Urinary bladder (tissue), 4 donors: ENCODE data around the gene SORBS1. TPM values are rescaled to one million over a fixed set of nuclear protein-coding genes. Genes with fewer than 3 reads are reported as not detected.

Source experiments
- DNase-seq: peaks from one replicate; pipeline ENCODE4 v3.0.0-alpha.2; 2015; ENCODE audit errors: extremely low spot score
- H3K27ac ChIP-seq: one replicate; pipeline ENCODE4 v1.5.1; 2013; ENCODE audit warnings: low read depth, mild to moderate bottlenecking, moderate library complexity
- H3K36me3 ChIP-seq: one replicate; pipeline ENCODE4 v1.6.1; 2013; ENCODE audit warnings: mild to moderate bottlenecking, moderate library complexity; ENCODE audit not compliant: insufficient read depth
- H3K4me1 ChIP-seq: one replicate; pipeline ENCODE4 v1.6.1; 2013; ENCODE audit warnings: mild to moderate bottlenecking, moderate library complexity; ENCODE audit not compliant: insufficient read depth
- H3K4me3 ChIP-seq: one replicate; pipeline ENCODE4 v1.5.1; 2013; ENCODE audit warnings: low read depth, low read length
- WGBS: extraction: QIAGEN DNeasy Blood & Tissue Kit; methylation state at CpG from one replicate; pipeline ENCODE4 v1.1.7; 2013; 5-methylcytosine and 5-hydroxymethylcytosine counted together
- polyA plus RNA-seq: library from polyadenylated mRNA; stranded (reverse); fragments of 200-250 nt; gene quantifications from one replicate; pipeline ENCODE4 v1.2.3, GENCODE V29; 2013
- total RNA-seq: library from RNA; depleted of rRNA; stranded (reverse); fragments of >200 nt; gene quantifications from one replicate; pipeline ENCODE4 v1.2.3, GENCODE V29; 2014
- donor health status: healthy with polysubstance abuse.
- donor health status: healthy.

SORBS1 gene
- total RNA-seq (297 TPM), polyA plus RNA-seq (697 TPM)

DNA sequence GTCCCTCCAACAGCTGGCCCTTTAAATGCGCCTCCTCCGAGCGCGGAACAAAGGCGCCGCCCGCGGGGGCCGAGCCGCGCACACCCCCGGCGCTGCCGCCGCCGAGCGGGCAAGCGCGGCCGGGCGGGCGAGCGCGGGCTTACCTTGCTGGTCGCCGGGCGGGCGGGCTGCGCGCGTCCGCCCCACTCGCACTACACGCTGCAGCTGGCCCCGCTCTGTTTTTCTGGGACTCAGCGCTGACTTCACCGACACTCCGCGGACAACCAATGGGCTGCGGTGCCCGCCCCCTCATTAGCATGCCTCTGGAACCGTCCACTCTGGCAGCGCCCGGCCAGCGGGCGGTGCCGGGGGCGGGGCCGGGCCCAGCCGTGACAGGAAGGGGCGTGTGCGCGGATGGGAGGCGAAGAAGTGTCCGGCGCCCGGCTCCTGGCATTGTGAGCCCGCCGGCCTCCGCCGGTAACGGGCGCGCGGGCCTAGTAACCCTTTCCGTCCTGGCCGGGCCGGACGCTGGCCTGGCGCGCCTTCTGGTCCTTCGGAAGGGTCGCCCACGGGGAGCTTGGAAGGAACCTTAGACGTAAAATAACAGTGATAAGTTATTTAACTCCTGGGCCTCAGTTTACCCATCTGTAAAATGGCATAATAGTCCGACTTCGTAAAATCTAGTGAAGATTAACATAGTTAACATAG, at the start of gene SORBS1:
SORBS1 (minus strand) TSS at position 195 of the 687 bp plus-strand sequence. CDS start 120,236 bp downstream, outside the sequence.
- peak; percentile 89 for DNase-seq
- WGBS, result 1% methylated on average over 77 of the region's 77 CpGs
- Histone ChIP-seq H3K27ac (peak within 1 kb of the TSS; percentile 86), H3K36me3 (no peaks in the 10 kb centered on the region), H3K4me3 (peak within 1 kb of the TSS; percentile 84), H3K4me1 (no peaks in the 10 kb centered on the region)

DNA sequence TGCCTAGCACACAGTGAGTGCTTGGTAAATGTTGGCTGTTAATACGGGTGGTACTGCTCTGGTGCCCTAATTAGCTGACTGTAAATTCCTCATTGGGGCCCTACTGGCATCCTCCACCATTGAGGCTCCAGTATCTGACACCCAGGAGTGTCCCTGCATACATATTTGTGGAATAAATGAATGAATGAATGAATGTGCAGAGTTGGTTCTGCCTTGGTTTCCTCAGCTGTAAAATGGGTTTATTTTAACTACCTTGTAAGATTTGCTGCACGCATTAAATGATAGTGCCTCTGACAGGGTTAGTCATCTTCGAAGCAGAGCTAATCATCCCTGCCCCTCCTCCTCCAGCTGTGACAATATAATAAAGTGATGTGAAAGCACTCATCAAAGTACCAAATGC, 49.6 kb upstream of the SORBS1 start:
- DNase-seq, result no peak
- peaks cover 5% of the 10 kb centered on the region for H3K36me3 ChIP-seq
- H3K27ac ChIP-seq, result no peak overlapping the region
- 91% methylated on average over 3 of the region's 3 CpGs for WGBS
- H3K4me1 ChIP-seq, result no peaks in the 10 kb centered on the region
- no peak overlapping the region for H3K4me3 ChIP-seq

DNA sequence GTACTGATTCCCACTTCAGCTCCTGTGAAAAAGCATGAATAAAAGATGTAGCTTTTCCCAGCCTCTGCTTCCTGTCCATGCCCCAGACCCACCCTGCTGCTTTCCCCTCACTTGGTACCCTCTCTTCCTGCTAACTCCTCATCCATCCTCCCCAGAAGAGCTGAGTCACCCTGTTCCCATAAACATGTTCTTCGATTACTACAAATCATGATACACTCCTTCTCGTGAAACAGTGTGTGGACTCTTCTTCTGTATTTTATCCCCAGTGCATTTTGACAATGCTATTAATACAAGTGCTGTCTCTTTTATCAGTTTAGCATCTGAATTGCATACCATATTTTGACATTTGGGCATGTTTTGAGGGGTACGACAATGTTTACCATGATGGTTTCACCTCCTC, 45.8 kb upstream of the SORBS1 start:
- no peak overlapping the region for H3K27ac ChIP-seq
- H3K4me3 ChIP-seq, result no peak overlapping the region
- no peaks in the 10 kb centered on the region for H3K4me1 ChIP-seq
- DNase-seq, result no peak
- peaks cover 1% of the 10 kb centered on the region for H3K36me3 ChIP-seq
- WGBS, result 50% methylated on average over 3 of the region's 3 CpGs

DNA sequence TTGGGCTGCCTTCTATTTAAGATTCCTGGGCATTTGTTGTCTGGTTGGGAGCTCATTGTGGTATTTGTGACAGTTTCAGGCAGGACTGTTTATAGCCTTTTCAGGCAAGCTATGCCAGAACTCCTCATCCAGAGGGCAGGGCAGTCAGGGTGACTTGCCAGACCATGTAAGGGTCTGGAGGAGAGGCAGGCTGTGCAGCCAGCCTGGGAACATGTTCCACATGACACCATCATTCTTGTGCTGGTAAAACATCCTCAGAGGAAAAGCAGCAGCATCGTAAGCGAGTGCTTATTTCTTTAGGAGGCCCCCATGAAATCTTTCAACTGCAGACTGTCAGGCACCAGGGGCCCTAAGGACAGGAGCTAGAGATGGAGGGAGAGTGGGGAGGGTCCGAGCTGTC, 44.0 kb upstream of the SORBS1 start:
- H3K36me3 ChIP-seq, result peaks cover under 1% of the 10 kb centered on the region
- H3K27ac ChIP-seq, result peak overlapping the region; percentile 11
- no peak for DNase-seq
- WGBS, result 39% methylated on average over 3 of the region's 3 CpGs
- no peaks in the 10 kb centered on the region for H3K4me1 ChIP-seq
- no peak overlapping the region for H3K4me3 ChIP-seq

DNA sequence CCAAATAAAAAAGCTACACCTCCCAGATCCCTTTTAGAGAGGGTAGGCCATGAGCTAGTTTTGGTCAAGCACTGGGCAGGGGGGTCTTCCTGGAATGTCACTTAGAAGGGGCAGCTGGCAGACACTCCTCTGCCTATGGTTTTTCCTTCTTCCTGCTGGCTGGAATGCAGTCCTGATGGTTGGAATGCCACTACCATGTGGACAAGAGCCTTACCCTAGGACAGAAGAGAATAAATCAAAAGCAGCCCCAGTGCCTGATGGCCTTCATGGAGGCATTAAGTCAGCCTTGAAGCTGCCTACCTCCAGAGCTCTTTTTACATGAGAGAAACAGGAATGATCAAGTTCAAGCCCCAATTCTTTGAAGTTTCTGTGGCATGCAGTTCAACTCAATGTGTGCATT, 43.5 kb upstream of the SORBS1 start:
- H3K36me3 ChIP-seq, result no peaks in the 10 kb centered on the region
- no peaks in the 10 kb centered on the region for H3K4me1 ChIP-seq
- DNase-seq, result no peak
- H3K4me3 ChIP-seq, result no peak overlapping the region
- H3K27ac ChIP-seq, result no peak overlapping the region

DNA sequence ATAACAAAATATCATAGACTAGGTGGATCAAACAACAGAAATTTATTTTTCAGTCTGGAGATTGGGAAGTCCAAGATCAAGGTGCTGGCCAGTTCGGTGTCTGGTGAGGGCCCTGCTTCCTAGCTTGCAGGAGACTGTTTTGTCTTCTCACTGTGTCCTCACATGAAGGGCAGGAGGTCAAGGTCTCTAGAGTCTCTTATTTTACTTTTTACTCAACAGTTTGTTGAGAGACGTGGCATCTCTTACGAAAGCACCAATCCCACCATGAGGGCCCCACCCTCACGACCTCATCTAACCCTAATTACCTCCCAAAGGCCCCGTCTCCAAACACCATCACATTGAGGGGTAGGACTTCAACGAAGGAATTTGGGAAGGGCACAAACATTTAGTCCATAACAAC, 41.2 kb upstream of the SORBS1 start:
- Histone ChIP-seq H3K27ac (no peak overlapping the region), H3K4me3 (no peak overlapping the region), H3K4me1 (no peaks in the 10 kb centered on the region), H3K36me3 (no peaks in the 10 kb centered on the region)
- DNase-seq, result no peak
- 73% methylated on average over 6 of the region's 6 CpGs for WGBS

DNA sequence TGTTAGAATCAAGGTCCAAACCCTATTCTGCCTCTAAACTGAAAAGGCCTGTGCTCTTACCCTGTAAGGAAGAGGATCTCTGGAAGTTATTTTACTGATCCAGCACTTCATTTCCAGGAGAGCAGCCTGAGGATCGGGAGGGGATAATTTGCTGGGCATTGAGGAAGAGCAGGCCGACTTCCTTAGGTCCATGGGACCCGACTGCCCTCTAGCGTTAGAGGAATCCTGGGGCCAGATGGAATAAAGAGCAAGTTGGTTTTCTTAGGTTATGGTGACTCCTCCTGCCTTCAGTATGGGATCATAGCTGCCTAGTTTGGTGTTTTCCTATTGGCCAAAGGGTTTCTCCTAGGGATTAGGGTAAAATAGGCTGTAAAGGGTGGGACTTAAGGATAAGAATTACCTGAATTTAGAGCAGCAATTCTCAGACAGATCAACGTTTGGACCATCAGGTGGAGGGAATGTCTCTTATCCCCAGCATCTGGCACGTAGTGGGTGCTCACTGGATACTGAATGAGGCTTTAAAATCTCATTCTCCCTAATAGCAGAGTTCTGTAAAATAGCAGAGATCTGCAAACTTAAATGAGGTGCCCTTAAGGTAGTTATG, 40.0 kb upstream of the SORBS1 start:
- Histone ChIP-seq H3K27ac (no peak overlapping the region), H3K36me3 (no peaks in the 10 kb centered on the region), H3K4me3 (no peak overlapping the region), H3K4me1 (no peaks in the 10 kb centered on the region)
- WGBS, result 17% methylated on average over 6 of the region's 6 CpGs
- peak; percentile 80 for DNase-seq

DNA sequence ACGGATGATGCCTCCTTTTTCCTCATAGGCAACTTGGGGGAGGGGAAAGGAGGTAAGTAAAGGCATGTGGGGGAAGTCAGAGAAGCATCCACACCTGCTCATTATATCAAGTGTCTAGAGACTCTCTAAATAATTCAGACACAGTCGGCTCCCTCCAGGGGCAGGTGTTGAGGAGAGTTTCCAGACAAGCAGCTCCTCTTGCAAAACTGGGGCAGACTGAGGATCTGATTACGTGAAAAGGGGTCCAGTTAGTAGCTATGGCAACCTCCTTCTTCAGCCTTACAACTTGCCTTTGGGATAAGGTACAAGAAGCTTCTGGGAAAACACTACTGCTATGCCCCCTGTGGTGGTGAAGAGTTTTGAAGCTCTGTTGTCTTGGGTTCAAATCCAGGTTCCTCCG, 39.0 kb upstream of the SORBS1 start:
- H3K4me1 ChIP-seq, result no peaks in the 10 kb centered on the region
- no peak overlapping the region for H3K4me3 ChIP-seq
- no peaks in the 10 kb centered on the region for H3K36me3 ChIP-seq
- no peak overlapping the region for H3K27ac ChIP-seq
- DNase-seq, result no peak
- WGBS, result 76% methylated on average over 4 of the region's 4 CpGs

DNA sequence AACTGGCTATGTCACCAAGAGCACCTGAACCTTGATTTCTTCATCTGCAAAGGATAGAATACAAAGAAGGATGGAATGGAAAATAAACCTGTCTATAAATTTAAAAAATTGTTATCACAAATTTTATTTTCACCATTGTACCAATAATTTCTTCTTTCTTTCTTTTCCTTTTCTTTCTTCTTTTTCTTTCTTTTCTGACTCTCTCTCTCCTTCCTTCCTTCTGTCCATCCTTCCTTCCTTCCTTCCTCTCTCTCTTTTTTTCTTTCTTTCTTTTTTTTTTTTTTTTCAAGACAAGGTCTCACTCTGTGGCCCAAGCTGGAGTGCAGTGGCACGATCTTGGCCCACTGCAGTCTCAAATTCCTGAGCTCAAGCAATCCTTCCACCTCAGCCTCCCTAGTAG, 36.6 kb upstream of the SORBS1 start:
- no peak overlapping the region for H3K27ac ChIP-seq
- no peaks in the 10 kb centered on the region for H3K36me3 ChIP-seq
- no peak overlapping the region for H3K4me3 ChIP-seq
- DNase-seq, result no peak
- H3K4me1 ChIP-seq, result no peaks in the 10 kb centered on the region
- 89% methylated on average over 1 of the region's 1 CpG for WGBS

DNA sequence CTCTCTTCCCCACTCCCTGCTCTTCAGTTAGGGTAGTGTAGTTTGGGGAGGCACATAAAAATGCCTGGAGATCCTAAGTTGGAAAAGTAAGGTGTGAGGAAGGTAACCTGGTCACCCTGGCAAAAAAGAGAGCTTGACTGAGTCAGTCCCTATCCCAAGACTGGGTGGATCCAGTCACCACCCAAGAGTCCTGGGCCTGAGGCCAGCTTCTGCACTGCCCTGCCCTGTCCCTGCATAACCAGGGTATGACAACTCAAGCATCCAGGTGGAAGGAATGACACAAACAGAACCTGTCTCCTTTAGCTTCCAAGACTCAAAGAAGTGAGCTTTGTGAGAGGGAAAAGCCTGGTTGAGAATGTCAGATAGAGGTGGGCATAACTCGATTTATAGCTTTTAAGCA, 26.9 kb upstream of the SORBS1 start:
- no peak overlapping the region for H3K27ac ChIP-seq
- no peak for DNase-seq
- no peak overlapping the region for H3K4me3 ChIP-seq
- WGBS, result 87% methylated on average over 1 of the region's 1 CpG
- no peaks in the 10 kb centered on the region for H3K4me1 ChIP-seq
- no peaks in the 10 kb centered on the region for H3K36me3 ChIP-seq

DNA sequence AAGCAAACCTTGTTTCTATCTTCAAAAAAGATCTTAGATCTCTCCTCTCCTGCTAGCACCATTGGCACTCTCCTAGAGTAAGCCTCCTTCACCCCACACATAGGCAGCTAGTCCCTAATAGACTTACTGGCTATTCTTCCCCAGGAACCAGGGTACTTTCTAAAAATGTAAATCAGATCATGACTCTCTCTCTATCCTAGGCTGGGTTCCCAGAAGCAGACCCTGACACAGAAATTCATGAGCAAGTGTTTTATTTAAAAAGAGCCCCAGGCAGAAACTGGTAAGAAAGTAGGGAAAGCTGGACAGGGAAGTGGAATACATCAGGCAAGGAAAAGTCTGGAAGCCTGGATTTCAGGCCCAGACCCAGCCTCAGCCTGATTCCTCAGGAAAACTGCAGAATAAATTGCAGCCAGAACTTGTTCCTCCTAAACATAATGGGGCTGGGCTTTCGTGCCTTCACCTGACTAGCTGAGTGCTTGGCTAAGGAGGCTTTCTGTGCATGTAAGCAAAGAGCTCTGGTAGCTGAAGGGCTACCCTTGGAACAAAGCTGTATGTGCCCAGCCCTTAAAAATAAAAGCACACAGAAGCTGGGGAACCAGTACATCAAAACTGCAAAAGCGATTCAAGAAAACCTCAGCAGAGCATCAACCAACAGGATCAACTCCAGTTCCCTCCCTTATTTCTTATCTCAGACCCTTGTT, 18.8 kb upstream of the SORBS1 start:
- Histone ChIP-seq H3K4me1 (no peaks in the 10 kb centered on the region), H3K27ac (no peak overlapping the region), H3K4me3 (no peak overlapping the region), H3K36me3 (no peaks in the 10 kb centered on the region)
- no peak for DNase-seq
- 88% methylated on average over 2 of the region's 2 CpGs for WGBS

DNA sequence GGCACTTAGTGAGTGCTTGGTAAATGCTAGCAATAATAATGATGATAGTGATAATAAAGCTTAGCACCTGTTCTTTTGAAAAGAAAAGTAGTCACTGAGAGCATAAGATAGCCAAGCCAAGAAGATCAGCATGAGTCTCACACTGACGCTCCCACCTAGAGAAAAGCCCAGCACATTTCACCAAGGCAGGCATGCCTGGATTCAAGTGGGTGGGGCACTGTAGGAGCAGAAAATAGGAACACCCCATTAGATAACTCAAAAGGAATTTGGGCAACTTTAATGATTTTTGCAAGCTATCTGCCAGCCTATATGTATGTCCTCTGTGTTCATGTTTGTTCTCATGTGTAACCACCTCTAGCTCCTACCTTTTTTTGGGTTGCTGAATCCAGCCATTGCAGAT, 18.1 kb upstream of the SORBS1 start:
- no peaks in the 10 kb centered on the region for H3K36me3 ChIP-seq
- H3K4me3 ChIP-seq, result no peak overlapping the region
- WGBS, result 82% methylated on average over 1 of the region's 1 CpG
- H3K4me1 ChIP-seq, result no peaks in the 10 kb centered on the region
- no peak for DNase-seq
- H3K27ac ChIP-seq, result no peak overlapping the region

DNA sequence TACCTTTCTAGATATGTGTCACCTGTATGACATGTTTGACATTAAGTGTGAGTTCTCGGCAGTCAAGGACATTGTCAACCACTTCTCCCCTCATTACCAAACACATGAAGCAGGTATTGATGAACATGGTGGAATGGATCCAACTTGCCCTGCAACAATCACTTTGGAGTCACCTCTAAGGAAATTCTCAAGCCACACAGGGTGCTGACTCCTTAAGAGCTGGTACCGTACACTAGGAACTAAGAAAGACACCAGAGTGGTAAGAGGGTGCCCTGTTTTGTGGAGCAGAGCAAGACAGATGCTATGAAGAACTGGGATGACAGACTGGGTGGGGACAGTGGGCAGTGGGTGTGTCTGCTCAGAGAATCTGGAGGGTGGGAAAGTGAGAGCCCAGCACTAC, 17.4 kb upstream of the SORBS1 start:
- H3K36me3 ChIP-seq, result no peaks in the 10 kb centered on the region
- H3K4me1 ChIP-seq, result no peaks in the 10 kb centered on the region
- no peak overlapping the region for H3K27ac ChIP-seq
- WGBS, result 97% methylated on average over 2 of the region's 2 CpGs
- H3K4me3 ChIP-seq, result no peak overlapping the region
- no peak for DNase-seq

DNA sequence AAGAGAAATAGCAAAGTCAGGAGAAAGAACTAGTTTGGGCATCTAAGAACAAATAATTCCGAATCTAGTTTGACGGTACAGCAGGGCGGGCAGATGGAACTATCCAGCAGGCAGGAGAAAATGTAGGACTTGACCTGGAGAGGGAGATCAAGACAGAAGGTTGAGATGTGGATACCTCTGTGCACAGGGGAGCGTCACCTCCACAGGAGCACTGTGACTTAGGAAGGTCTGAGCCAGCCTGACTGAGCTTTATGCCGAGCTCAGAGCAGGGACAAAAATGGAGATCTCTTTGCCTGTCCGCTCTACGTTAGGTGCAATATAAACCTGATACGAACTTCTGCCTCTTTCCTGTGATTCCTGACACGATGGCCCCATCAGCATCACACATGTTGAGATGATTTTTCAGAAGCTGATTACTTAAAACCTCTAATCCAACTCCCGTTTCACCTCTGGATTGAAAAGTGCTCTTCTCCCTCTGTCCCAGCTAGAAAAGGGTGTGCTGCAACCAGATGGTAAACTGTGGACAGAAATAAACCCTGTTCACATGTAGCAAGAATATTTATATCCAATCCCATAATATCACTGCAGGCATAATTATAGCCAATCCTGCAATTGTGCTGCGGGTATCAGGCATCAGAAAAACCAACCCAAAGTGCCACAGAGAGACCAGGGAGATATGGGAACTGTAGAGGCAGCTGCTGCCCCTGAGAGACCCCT, 13.6 kb upstream of the SORBS1 start:
- WGBS, result 83% methylated on average over 11 of the region's 11 CpGs
- Histone ChIP-seq H3K4me3 (no peak overlapping the region), H3K4me1 (no peaks in the 10 kb centered on the region), H3K27ac (no peak overlapping the region), H3K36me3 (no peaks in the 10 kb centered on the region)
- no peak for DNase-seq
